ENCODE data around the gene GEMIN2.

GEMIN2 gene

DNA sequence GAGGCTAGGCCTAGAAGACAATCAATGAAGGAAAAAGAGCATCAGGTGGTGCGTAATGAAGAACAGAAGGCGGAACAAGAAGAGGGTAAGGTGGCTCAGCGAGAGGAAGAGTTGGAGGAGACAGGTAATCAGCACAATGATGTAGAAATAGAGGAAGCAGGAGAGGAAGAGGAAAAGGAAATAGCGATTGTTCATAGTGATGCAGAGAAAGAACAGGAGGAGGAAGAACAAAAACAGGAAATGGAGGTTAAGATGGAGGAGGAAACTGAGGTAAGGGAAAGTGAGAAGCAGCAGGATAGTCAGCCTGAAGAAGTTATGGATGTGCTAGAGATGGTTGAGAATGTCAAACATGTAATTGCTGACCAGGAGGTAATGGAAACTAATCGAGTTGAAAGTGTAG is 66.4 kb downstream of the GEMIN2 start:
- H3K4me1 ChIP-seq (ENCODE audit: insufficient read depth, low read length, severe bottlenecking), result peaks cover 13% of the 10 kb centered on the region
- H3K4me3 ChIP-seq (ENCODE audit: low read depth, low read length, poor library complexity, severe bottlenecking), result no peak overlapping the region
- no peaks in the 10 kb centered on the region for H3K27me3 ChIP-seq (ENCODE audit: insufficient read depth, low read length)
- H3K27ac ChIP-seq (ENCODE audit: low read depth, low read length, poor library complexity, severe bottlenecking), result no peak overlapping the region
- H3K9ac ChIP-seq (ENCODE audit: low read length), result no peak overlapping the region
- H4K20me1 ChIP-seq (ENCODE audit: insufficient read depth, low read length), result no peaks in the 10 kb centered on the region
- H3F3A ChIP-seq (ENCODE audit: insufficient read depth, low read length), result peaks cover 5% of the 10 kb centered on the region; the same call in 1 of the 2 replicates
- H3K9me2 ChIP-seq (ENCODE audit: low read depth, low read length), result no peaks in the 10 kb centered on the region
- H2AFZ ChIP-seq (ENCODE audit: low read length), result no peak overlapping the region
- H3K79me2 ChIP-seq (ENCODE audit: insufficient read depth, low read length), result peaks cover 14% of the 10 kb centered on the region
- peaks cover 99% of the 10 kb centered on the region for H3K36me3 ChIP-seq (ENCODE audit: insufficient read depth, low read length)
- no peak overlapping the region for H3K4me2 ChIP-seq (ENCODE audit: low read length)
- no peaks in the 10 kb centered on the region for H3K9me3 ChIP-seq (ENCODE audit: low read length)
- no peak for TF ChIP-seq CTCF (IDR thresholded peaks at IDR 0.05; ENCODE audit: low read length)
- no peak for TF ChIP-seq EZH2 (IDR thresholded peaks at IDR 0.05; ENCODE audit: borderline replicate concordance, low read length)

DNA sequence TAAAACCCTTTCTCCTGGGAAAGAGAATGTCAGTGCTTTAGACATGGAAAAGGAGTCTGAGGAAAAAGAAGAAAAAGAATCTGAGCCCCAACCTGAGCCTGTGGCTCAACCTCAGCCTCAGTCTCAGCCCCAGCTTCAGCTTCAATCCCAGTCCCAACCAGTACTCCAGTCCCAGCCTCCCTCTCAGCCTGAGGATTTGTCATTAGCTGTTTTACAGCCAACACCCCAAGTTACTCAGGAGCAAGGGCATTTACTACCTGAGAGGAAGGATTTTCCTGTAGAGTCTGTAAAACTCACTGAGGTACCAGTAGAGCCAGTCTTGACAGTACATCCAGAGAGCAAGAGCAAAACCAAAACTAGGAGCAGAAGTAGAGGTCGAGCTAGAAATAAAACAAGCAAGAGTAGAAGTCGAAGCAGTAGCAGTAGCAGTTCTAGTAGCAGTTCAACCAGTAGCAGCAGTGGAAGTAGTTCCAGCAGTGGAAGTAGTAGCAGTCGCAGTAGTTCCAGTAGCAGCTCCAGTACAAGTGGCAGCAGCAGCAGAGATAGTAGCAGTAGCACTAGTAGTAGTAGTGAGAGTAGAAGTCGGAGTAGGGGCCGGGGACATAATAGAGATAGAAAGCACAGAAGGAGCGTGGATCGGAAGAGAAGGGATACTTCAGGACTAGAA is 67.0 kb downstream of the GEMIN2 start:
- Histone ChIP-seq H3K36me3 (ENCODE audit: insufficient read depth, low read length) (peaks cover 95% of the 10 kb centered on the region), H3K27me3 (ENCODE audit: insufficient read depth, low read length) (no peaks in the 10 kb centered on the region), H3K9ac (ENCODE audit: low read length) (no peak overlapping the region), H3K4me3 (ENCODE audit: low read depth, low read length, poor library complexity, severe bottlenecking) (no peak overlapping the region), H4K20me1 (ENCODE audit: insufficient read depth, low read length) (no peaks in the 10 kb centered on the region), H3K27ac (ENCODE audit: low read depth, low read length, poor library complexity, severe bottlenecking) (no peak overlapping the region), H3K4me1 (ENCODE audit: insufficient read depth, low read length, severe bottlenecking) (peaks cover 10% of the 10 kb centered on the region), H3K9me3 (ENCODE audit: low read length) (no peaks in the 10 kb centered on the region), H3K79me2 (ENCODE audit: insufficient read depth, low read length) (peaks cover 7% of the 10 kb centered on the region), H2AFZ (ENCODE audit: low read length) (no peak overlapping the region), H3K4me2 (ENCODE audit: low read length) (no peak overlapping the region), H3K9me2 (ENCODE audit: low read depth, low read length) (no peaks in the 10 kb centered on the region), H3F3A (ENCODE audit: insufficient read depth, low read length) (peaks cover 7% of the 10 kb centered on the region; the same call in 1 of the 2 replicates)
- no peak for TF ChIP-seq EZH2 (IDR thresholded peaks at IDR 0.05; ENCODE audit: borderline replicate concordance, low read length)
- TF ChIP-seq CTCF (IDR thresholded peaks at IDR 0.05; ENCODE audit: low read length), result no peak

- no peaks in the 10 kb centered on the region for H3K27me3 ChIP-seq (ENCODE audit: insufficient read depth, low read length)
- H3F3A ChIP-seq (ENCODE audit: insufficient read depth, low read length), result peaks cover 7% of the 10 kb centered on the region; the same call in 1 of the 2 replicates
- no peaks in the 10 kb centered on the region for H3K9me3 ChIP-seq (ENCODE audit: low read length)
- H3K27ac ChIP-seq (ENCODE audit: low read depth, low read length, poor library complexity, severe bottlenecking), result no peak overlapping the region
- peaks cover 2% of the 10 kb centered on the region for H3K79me2 ChIP-seq (ENCODE audit: insufficient read depth, low read length)
- H3K4me1 ChIP-seq (ENCODE audit: insufficient read depth, low read length, severe bottlenecking), result peaks cover 4% of the 10 kb centered on the region
- H3K9ac ChIP-seq (ENCODE audit: low read length), result no peak overlapping the region
- no peak overlapping the region for H3K4me2 ChIP-seq (ENCODE audit: low read length)
- H2AFZ ChIP-seq (ENCODE audit: low read length), result no peak overlapping the region
- H3K9me2 ChIP-seq (ENCODE audit: low read depth, low read length), result no peaks in the 10 kb centered on the region
- no peaks in the 10 kb centered on the region for H4K20me1 ChIP-seq (ENCODE audit: insufficient read depth, low read length)
- H3K4me3 ChIP-seq (ENCODE audit: low read depth, low read length, poor library complexity, severe bottlenecking), result no peak overlapping the region
- H3K36me3 ChIP-seq (ENCODE audit: insufficient read depth, low read length), result peaks cover 89% of the 10 kb centered on the region
- no peak for TF ChIP-seq EZH2 (IDR thresholded peaks at IDR 0.05; ENCODE audit: borderline replicate concordance, low read length)
- TF ChIP-seq CTCF (IDR thresholded peaks at IDR 0.05; ENCODE audit: low read length), result no peak
Measured at GRCh38 chr14:39181693-39182047, 67.5 kb downstream of the GEMIN2 start.

Data from OCI-LY1 (cell line).